ENCODE measurements around the gene SAMD10. TPM values are rescaled to one million over a fixed set of nuclear protein-coding genes. Genes with fewer than 3 reads are reported as not detected.

The SAMD10 gene
- total and polyA plus RNA-seq, 2 experiments from 2014 or later = 1.6 to 11.0 TPM

DNA sequence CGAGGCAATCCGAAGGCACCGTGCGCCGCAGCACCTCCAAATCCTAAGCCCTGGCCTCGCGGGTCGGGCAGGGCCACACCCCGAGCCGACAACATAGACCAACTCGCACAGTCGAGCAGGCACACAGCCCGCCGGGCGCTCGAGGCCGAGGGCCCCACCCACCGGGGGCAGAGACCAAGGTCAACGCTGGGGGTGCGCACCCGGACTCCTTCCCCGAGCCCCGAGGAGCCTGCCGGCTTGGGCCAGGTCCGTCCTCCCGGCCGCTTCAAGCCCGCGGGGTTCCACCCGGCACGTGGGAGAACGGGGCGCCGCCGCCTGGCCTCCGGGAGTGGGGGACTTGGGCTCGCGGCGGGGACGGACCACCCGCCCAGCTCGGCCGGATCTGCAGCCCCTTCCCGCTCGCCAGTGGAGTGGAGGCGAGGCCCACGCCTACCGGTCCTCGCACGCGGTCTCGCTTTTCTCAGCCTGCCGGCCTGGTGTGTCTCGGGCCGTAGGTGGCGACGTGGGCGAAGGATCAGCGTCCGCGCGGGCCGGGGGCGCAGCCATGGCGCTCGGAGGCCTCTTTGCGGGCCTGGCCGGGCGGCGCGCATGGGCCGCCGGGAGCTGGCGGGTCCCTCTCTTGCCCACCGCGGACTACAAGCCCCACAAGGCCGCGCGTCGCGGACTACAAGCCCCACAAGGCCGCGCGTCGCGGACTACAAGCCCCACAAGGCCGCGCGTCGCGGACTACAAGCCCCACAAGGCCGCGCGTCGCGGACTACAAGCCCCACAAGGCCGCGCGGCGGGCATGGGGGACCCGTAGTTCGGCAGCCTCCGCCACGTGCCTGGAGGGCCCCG, 23.4 kb downstream of the SAMD10 start, which contains the start of gene UCKL1:
Gene UCKL1 (minus strand): TSS at position 590 of the 837 bp plus-strand sequence. CDS start 44 bp downstream, at position 546.
- Histone ChIP-seq H3K4me2 (peak within 1 kb of the TSS; percentile 92), H3K4me1 (ENCODE audit: insufficient read depth) (peaks cover 15% of the 10 kb centered on the region), H3K27me3 (no peaks in the 10 kb centered on the region), H3K9me3 (ENCODE audit: low read depth) (no peaks in the 10 kb centered on the region), H4K20me1 (ENCODE audit: insufficient read depth, poor library complexity, severe bottlenecking) (peaks cover 40% of the 10 kb centered on the region), H3K9me2 (replicated peaks; ENCODE audit: insufficient read depth) (no peaks in the 10 kb centered on the region), H3K4me3 (peak within 1 kb of the TSS; percentile 96), H3K79me2 (peaks cover 51% of the 10 kb centered on the region), H3K36me3 (replicated peaks; ENCODE audit: insufficient read depth, low read depth) (no peaks in the 10 kb centered on the region), H2AFZ (peak within 1 kb of the TSS; percentile 87), H3K27ac (peak within 1 kb of the TSS; percentile 98)
- TF ChIP-seq, protein P1, sequence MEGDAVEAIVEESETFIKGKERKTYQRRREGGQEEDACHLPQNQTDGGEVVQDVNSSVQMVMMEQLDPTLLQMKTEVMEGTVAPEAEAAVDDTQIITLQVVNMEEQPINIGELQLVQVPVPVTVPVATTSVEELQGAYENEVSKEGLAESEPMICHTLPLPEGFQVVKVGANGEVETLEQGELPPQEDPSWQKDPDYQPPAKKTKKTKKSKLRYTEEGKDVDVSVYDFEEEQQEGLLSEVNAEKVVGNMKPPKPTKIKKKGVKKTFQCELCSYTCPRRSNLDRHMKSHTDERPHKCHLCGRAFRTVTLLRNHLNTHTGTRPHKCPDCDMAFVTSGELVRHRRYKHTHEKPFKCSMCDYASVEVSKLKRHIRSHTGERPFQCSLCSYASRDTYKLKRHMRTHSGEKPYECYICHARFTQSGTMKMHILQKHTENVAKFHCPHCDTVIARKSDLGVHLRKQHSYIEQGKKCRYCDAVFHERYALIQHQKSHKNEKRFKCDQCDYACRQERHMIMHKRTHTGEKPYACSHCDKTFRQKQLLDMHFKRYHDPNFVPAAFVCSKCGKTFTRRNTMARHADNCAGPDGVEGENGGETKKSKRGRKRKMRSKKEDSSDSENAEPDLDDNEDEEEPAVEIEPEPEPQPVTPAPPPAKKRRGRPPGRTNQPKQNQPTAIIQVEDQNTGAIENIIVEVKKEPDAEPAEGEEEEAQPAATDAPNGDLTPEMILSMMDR (IDR thresholded peaks at IDR 0.05; ENCODE audit: poor library complexity) = no peak
- TF ChIP-seq EZH2 (IDR thresholded peaks at IDR 0.05; ENCODE audit: borderline replicate concordance) = no peak
- no peak for TF ChIP-seq EZH2phosphoT487 (IDR thresholded peaks at IDR 0.05; ENCODE audit: low read depth, severe bottlenecking, unreplicated experiment)
- DNase-seq (ENCODE audit: low spot score) = peak; percentile 96
- WGBS (ENCODE audit: low lambda C conversion rate, missing lambda C conversion rate) = 1% methylated on average over 49 of the region's 105 CpGs

DNA sequence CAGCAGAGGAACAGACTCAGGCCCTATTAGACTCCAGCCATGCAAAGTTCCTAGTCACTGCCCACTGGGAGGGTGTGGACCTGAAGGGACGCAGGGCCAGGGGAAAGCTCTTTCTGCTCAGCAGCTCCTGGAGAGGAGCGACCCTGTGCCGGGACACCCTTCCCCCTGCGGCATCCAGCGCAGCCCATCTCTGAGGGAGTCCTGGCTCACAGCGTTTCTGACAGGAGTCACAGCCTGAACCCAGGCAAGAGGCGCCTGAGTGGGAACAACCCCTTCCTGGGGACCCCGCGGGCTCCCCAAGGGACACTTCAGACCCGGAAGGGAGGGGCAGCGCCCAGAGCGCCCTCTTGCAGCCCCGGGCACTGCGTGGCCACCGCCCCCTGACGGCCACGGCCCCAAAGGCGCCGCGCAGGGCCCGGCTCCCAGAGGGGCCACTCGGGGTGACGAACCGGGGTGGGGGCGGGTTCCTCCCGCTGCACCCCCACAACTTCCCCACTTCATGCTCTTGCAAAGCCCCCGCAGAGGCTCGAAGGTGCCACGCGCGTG, 24.1 kb downstream of the SAMD10 start:
- Histone ChIP-seq H3K27ac (peak overlapping the region; percentile 98), H3K27me3 (no peaks in the 10 kb centered on the region), H2AFZ (peak overlapping the region; percentile 87), H3K4me2 (peak overlapping the region; percentile 90), H4K20me1 (ENCODE audit: insufficient read depth, poor library complexity, severe bottlenecking) (peaks cover 47% of the 10 kb centered on the region), H3K9me3 (ENCODE audit: low read depth) (no peaks in the 10 kb centered on the region), H3K4me1 (ENCODE audit: insufficient read depth) (peaks cover 15% of the 10 kb centered on the region), H3K4me3 (peak overlapping the region; percentile 96), H3K36me3 (replicated peaks; ENCODE audit: insufficient read depth, low read depth) (no peaks in the 10 kb centered on the region), H3K9me2 (replicated peaks; ENCODE audit: insufficient read depth) (no peaks in the 10 kb centered on the region), H3K79me2 (peaks cover 58% of the 10 kb centered on the region)
- DNase-seq (ENCODE audit: low spot score) = peak; percentile 69
- WGBS (ENCODE audit: low lambda C conversion rate, missing lambda C conversion rate) = 8% methylated on average over 16 of the region's 31 CpGs
- no peak for TF ChIP-seq EZH2 (IDR thresholded peaks at IDR 0.05; ENCODE audit: borderline replicate concordance)
- no peak for TF ChIP-seq EZH2phosphoT487 (IDR thresholded peaks at IDR 0.05; ENCODE audit: low read depth, severe bottlenecking, unreplicated experiment)
- TF ChIP-seq, protein P1 (IDR thresholded peaks at IDR 0.05; ENCODE audit: poor library complexity) = peak; percentile 32

DNA sequence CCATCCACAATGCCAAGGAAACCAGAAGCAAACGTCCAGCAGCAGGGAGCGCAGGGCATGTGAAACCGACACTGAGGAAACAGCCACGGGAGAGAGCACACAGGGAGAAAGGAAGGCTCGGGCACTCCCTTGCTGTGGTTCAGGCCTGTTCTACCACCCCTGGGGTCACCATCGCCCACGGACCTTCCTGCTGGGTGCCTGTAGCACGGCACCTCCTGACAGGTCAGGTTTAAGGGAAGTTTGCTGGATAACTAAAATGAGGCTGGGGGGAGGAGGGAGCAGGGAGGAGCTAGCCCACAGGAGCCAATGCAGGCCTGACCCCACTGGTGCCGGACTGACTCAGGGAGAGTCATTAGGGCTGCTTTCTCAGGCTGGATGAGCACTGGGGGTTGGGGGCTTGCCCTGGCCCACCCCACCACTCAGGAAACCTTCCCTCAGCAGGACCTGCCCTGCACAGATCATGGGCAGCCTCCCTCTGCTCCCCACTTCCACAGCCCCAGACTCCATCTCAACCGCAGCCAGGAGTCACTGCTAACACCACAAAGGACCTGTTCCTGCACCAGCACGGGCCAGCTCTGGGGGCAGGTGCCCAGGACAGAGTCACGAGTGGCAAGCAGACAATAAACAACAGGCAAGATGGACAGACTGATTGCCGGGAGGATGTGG, 25.5 kb downstream of the SAMD10 start:
- H3K4me1 ChIP-seq (ENCODE audit: insufficient read depth) = peaks cover 22% of the 10 kb centered on the region

More for the DNA sequence above, 25.5 kb downstream of the SAMD10 start:
- Histone ChIP-seq H4K20me1 (ENCODE audit: insufficient read depth, poor library complexity, severe bottlenecking) (peaks cover 61% of the 10 kb centered on the region), H3K27ac (no peak overlapping the region), H2AFZ (no peak overlapping the region), H3K79me2 (peaks cover 69% of the 10 kb centered on the region), H3K36me3 (replicated peaks; ENCODE audit: insufficient read depth, low read depth) (no peaks in the 10 kb centered on the region), H3K4me2 (peak overlapping the region; percentile 90), H3K9me2 (replicated peaks; ENCODE audit: insufficient read depth) (no peaks in the 10 kb centered on the region), H3K4me3 (no peak overlapping the region), H3K27me3 (no peaks in the 10 kb centered on the region), H3K9me3 (ENCODE audit: low read depth) (no peaks in the 10 kb centered on the region)
- no peak for DNase-seq (ENCODE audit: low spot score)
- 83% methylated on average over 13 of the region's 13 CpGs for WGBS (ENCODE audit: low lambda C conversion rate, missing lambda C conversion rate)
- no peak for TF ChIP-seq EZH2 (IDR thresholded peaks at IDR 0.05; ENCODE audit: borderline replicate concordance)

Measured in hepatocyte (in vitro differentiated cells).